Fibroblast of lung (primary cell): ENCODE data around the gene SLC22A5. TPM values are rescaled to one million over a fixed set of nuclear protein-coding genes. Genes with fewer than 3 reads are reported as not detected.

ENCODE experiments used
- DNase-seq, 2 donors: peaks; one replicate each; pipeline versions ENCODE4 v3.0.0 to v3.0.0-alpha.2; 2010; ENCODE audit warnings: low read depth in 2 of 2
- H2AFZ ChIP-seq: 2 replicates; pipeline ENCODE4 v1.5.1; 2012; ENCODE audit warnings: low read length, control low read depth, inconsistent platforms
- H3K27ac ChIP-seq: 2 replicates; pipeline ENCODE4 v1.5.1; 2011; ENCODE audit warnings: low read length, control low read depth; ENCODE audit not compliant: insufficient read depth
- H3K27me3 ChIP-seq: 2 replicates; pipeline ENCODE4 v1.5.1; 2011; ENCODE audit warnings: mild to moderate bottlenecking, low read length; ENCODE audit not compliant: control insufficient read depth, insufficient read depth
- H3K36me3 ChIP-seq: 2 replicates; pipeline ENCODE4 v1.5.1; 2011; ENCODE audit warnings: low read length; ENCODE audit not compliant: control insufficient read depth, insufficient read depth
- H3K4me1 ChIP-seq: 2 replicates; pipeline ENCODE4 v1.5.1; 2011; ENCODE audit warnings: low read length; ENCODE audit not compliant: control insufficient read depth, insufficient read depth; ENCODE audit errors: extremely low read depth
- H3K4me2 ChIP-seq: 2 replicates; pipeline ENCODE4 v1.5.1; 2011; ENCODE audit warnings: low read length, control low read depth; ENCODE audit not compliant: insufficient read depth; ENCODE audit errors: extremely low read depth
- H3K4me3 ChIP-seq, 4 experiments: fragments of 200-600 bp in 1 of 4; sonication (generic) in 1 of 4; replicated peaks in 1 of 4; 2 replicates each; pipeline ENCODE4 v1.5.1; 2011 to 2016; ENCODE audit warnings: low read length in 4 of 4, low read depth in 3 of 4, mild to moderate bottlenecking in 3 of 4, control low read depth in 2 of 4, inconsistent platforms in 1 of 4, mixed read lengths in 1 of 4; ENCODE audit not compliant: insufficient read depth in 1 of 4; ENCODE audit errors: control extremely low read depth in 1 of 4
- H3K79me2 ChIP-seq: 2 replicates; pipeline ENCODE4 v1.5.1; 2012; ENCODE audit warnings: mild to moderate bottlenecking, low read length, inconsistent platforms; ENCODE audit not compliant: control insufficient read depth, insufficient read depth
- H3K9ac ChIP-seq: 2 replicates; pipeline ENCODE4 v1.5.1; 2011; ENCODE audit warnings: mild to moderate bottlenecking, low read length, control low read depth; ENCODE audit not compliant: insufficient read depth
- H3K9me3 ChIP-seq: 2 replicates; pipeline ENCODE4 v1.5.1; 2012; ENCODE audit warnings: low read depth, low read length; ENCODE audit not compliant: control insufficient read depth, insufficient read depth
- H4K20me1 ChIP-seq: 2 replicates; pipeline ENCODE4 v1.5.1; 2011; ENCODE audit warnings: low read length; ENCODE audit not compliant: control insufficient read depth, insufficient read depth; ENCODE audit errors: extremely low read depth
- EZH2 ChIP-seq: IDR thresholded peaks from 2 replicates; pipeline ENCODE4 v1.5.1; 2012; ENCODE audit warnings: low read length, control low read depth, mild to moderate bottlenecking; ENCODE audit errors: missing control alignments
- polyA plus RNA-seq, 2 donors: library from polyadenylated mRNA; depleted of rRNA in 1 of 2; stranded (reverse) in 1 of 2; unstranded in 1 of 2; fragments of >200 nt; gene quantifications; 2 replicates each; pipeline ENCODE4 v1.2.1, GENCODE V29; 2011 to 2012; ENCODE audit warnings: missing spikeins in 1 of 2
- total RNA-seq: library from RNA; depleted of rRNA; stranded (reverse); fragments of >200 nt; gene quantifications from 2 replicates; pipeline ENCODE4 v1.2.1, GENCODE V29; 2014
- TF ChIP-seq, protein P1 (sequence below), 2 donors: IDR thresholded peaks in 1 of 2; conservative IDR thresholded peaks in 1 of 2; 1 replicate in 1 of 2; 2 replicates in 1 of 2; pipeline ENCODE4 v1.5.1; 2011 to 2012; ENCODE audit warnings: low read length in 2 of 2, control low read depth in 1 of 2, inconsistent platforms in 1 of 2, low read depth in 1 of 2, mild to moderate bottlenecking in 1 of 2

Gene SLC22A5
- total and polyA plus RNA-seq, 2 donors (not counting 1 experiment from before 2014, with no cell fraction given) = 3.4 to 8.8 TPM

GRCh38 chr5:132381614-132382013 lies 12.1 kb downstream of the SLC22A5 start:
- no peak for DNase-seq
- Histone ChIP-seq H3K4me3 (no peak overlapping the region), H3K36me3 (no peaks in the 10 kb centered on the region), H3K27me3 (no peaks in the 10 kb centered on the region), H3K9me3 (no peaks in the 10 kb centered on the region), H3K4me1 (peaks cover 4% of the 10 kb centered on the region), H3K27ac (no peak overlapping the region), H3K9ac (no peak overlapping the region), H2AFZ (no peak overlapping the region), H3K79me2 (no peaks in the 10 kb centered on the region), H3K4me2 (no peak overlapping the region), H4K20me1 (no peaks in the 10 kb centered on the region)
- no peak for TF ChIP-seq EZH2
- TF ChIP-seq, protein P1, sequence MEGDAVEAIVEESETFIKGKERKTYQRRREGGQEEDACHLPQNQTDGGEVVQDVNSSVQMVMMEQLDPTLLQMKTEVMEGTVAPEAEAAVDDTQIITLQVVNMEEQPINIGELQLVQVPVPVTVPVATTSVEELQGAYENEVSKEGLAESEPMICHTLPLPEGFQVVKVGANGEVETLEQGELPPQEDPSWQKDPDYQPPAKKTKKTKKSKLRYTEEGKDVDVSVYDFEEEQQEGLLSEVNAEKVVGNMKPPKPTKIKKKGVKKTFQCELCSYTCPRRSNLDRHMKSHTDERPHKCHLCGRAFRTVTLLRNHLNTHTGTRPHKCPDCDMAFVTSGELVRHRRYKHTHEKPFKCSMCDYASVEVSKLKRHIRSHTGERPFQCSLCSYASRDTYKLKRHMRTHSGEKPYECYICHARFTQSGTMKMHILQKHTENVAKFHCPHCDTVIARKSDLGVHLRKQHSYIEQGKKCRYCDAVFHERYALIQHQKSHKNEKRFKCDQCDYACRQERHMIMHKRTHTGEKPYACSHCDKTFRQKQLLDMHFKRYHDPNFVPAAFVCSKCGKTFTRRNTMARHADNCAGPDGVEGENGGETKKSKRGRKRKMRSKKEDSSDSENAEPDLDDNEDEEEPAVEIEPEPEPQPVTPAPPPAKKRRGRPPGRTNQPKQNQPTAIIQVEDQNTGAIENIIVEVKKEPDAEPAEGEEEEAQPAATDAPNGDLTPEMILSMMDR (conservative IDR thresholded peaks at IDR 0.05 in 1 of 2, IDR thresholded peaks at IDR 0.05 in 1 of 2; ENCODE audit: low read depth in 1 of 2, low read length in 2 of 2) = no peak

DNA sequence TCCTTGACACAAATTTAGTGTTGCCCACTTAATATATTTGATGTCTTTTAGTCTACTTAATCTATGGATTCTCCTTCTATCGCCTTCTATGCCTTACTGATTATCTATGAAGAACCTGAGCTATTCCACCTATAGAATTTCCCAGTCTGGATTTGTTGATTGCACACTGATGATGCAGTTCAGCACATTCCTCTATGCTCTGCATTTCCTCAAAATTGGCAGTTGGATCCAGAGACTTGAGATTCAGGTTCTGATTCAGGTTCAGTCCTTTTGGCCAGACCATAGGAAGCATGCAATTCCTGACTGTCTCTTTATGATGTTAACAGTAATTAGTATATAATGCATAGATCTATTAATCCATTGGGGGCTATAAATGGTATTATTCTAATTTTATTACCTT lies 13.8 kb downstream of the SLC22A5 start:
- Histone ChIP-seq H3K36me3 (no peaks in the 10 kb centered on the region), H3K9me3 (no peaks in the 10 kb centered on the region), H3K79me2 (no peaks in the 10 kb centered on the region), H4K20me1 (no peaks in the 10 kb centered on the region), H3K27ac (no peak overlapping the region), H3K27me3 (no peaks in the 10 kb centered on the region), H2AFZ (no peak overlapping the region), H3K4me3 (no peak overlapping the region), H3K4me1 (peaks cover 15% of the 10 kb centered on the region), H3K9ac (no peak overlapping the region), H3K4me2 (no peak overlapping the region)
- no peak for DNase-seq
- TF ChIP-seq EZH2 = no peak
- TF ChIP-seq, protein P1 (conservative IDR thresholded peaks at IDR 0.05 in 1 of 2, IDR thresholded peaks at IDR 0.05 in 1 of 2; ENCODE audit: low read depth in 1 of 2, low read length in 2 of 2) = no peak

- TF ChIP-seq, protein P1 (conservative IDR thresholded peaks at IDR 0.05 in 1 of 2, IDR thresholded peaks at IDR 0.05 in 1 of 2; ENCODE audit: low read depth in 1 of 2, low read length in 2 of 2) = no peak
- TF ChIP-seq EZH2 = no peak
- Histone ChIP-seq H3K4me2 (no peak overlapping the region), H3K4me1 (peaks cover 21% of the 10 kb centered on the region), H3K9me3 (no peaks in the 10 kb centered on the region), H4K20me1 (no peaks in the 10 kb centered on the region), H2AFZ (no peak overlapping the region), H3K9ac (no peak overlapping the region), H3K79me2 (no peaks in the 10 kb centered on the region), H3K4me3 (no peak overlapping the region), H3K27me3 (no peaks in the 10 kb centered on the region), H3K27ac (no peak overlapping the region), H3K36me3 (no peaks in the 10 kb centered on the region)
- DNase-seq = no peak
Measured at GRCh38 chr5:132383984-132384383, 14.5 kb downstream of the SLC22A5 start.
